Naive thymus-derived CD4-positive, alpha-beta T cell (primary cell): ENCODE results near the gene LRRC32. TPM values are rescaled to one million over a fixed set of nuclear protein-coding genes. Genes with fewer than 3 reads are reported as not detected.

Experiments
- ATAC-seq: fragments of 150-1000 bp; cut with Tn5 transposase; 2 replicates; pipeline ENCODE4 v1.10.0; 2021; ENCODE audit warnings: mild to moderate bottlenecking, moderate library complexity
- CTCF ChIA-PET: fragments of 350-600 bp; sonication (Branson Sonifier 250); formaldehyde crosslinking; loops from one replicate; lab custom pipeline; 2021; ENCODE audit warnings: antibody characterized with exemption; lab: Charles Lee
- POLR2A ChIA-PET: fragments of 350-600 bp; sonication (Branson Sonifier 250); formaldehyde crosslinking; loops from one replicate; lab custom pipeline; 2021; ENCODE audit warnings: antibody characterized with exemption, inconsistent platforms; lab: Charles Lee
- DNase-seq, 9 donors: peaks; one replicate each; pipeline versions ENCODE4 v3.0.0 to v3.0.0-alpha.2; 2020 to 2022; ENCODE audit warnings: mixed read lengths in 1 of 9
- H3K27ac ChIP-seq: one replicate; pipeline ENCODE4 v1.7.0; 2013; ENCODE audit warnings: mild to moderate bottlenecking, low read depth, low read length, moderate library complexity
- H3K27me3 ChIP-seq, 2 donors: one replicate each; pipeline ENCODE4 v1.7.0; 2013; ENCODE audit warnings: low read length in 2 of 2, mild to moderate bottlenecking in 2 of 2, moderate library complexity in 2 of 2; ENCODE audit not compliant: control insufficient read depth in 2 of 2, insufficient read depth in 2 of 2
- H3K36me3 ChIP-seq, 3 experiments: 1 replicate in 2 of 3; 2 replicates in 1 of 3; pipeline ENCODE4 v1.7.0; 2013; ENCODE audit warnings: low read length in 3 of 3, mild to moderate bottlenecking in 3 of 3, moderate library complexity in 1 of 3; ENCODE audit not compliant: insufficient read depth in 3 of 3, control insufficient read depth in 2 of 3
- H3K4me1 ChIP-seq, 2 donors: one replicate each; pipeline ENCODE4 v1.7.0; 2013; ENCODE audit warnings: low read length in 2 of 2, mild to moderate bottlenecking in 2 of 2, moderate library complexity in 1 of 2; ENCODE audit not compliant: control insufficient read depth in 2 of 2, insufficient read depth in 2 of 2
- H3K4me3 ChIP-seq: 2 replicates; pipeline ENCODE4 v1.7.0; 2013; ENCODE audit warnings: mild to moderate bottlenecking, low read length
- H3K9me3 ChIP-seq, 3 experiments: 1 replicate in 2 of 3; 2 replicates in 1 of 3; pipeline ENCODE4 v1.7.0; 2013; ENCODE audit warnings: low read length in 3 of 3; ENCODE audit not compliant: control insufficient read depth in 2 of 3
- H3K27ac Mint-ChIP-seq, 9 donors: one replicate each; pipeline ENCODE4 v1.8.0; 2020 to 2022; ENCODE audit warnings: mixed read lengths in 9 of 9, mild to moderate bottlenecking in 8 of 9, moderate library complexity in 5 of 9, inconsistent platforms in 2 of 9
- H3K27me3 Mint-ChIP-seq, 5 donors: one replicate each; pipeline ENCODE4 v1.8.0; 2021 to 2022; ENCODE audit warnings: mixed read lengths in 5 of 5, mild to moderate bottlenecking in 1 of 5
- H3K36me3 Mint-ChIP-seq, 5 donors: one replicate each; pipeline ENCODE4 v1.8.0; 2020 to 2022; ENCODE audit warnings: mixed read lengths in 5 of 5, mild to moderate bottlenecking in 3 of 5, inconsistent platforms in 1 of 5
- H3K4me1 Mint-ChIP-seq, 7 donors: one replicate each; pipeline ENCODE4 v1.8.0; 2020 to 2022; ENCODE audit warnings: mixed read lengths in 7 of 7, mild to moderate bottlenecking in 3 of 7, inconsistent platforms in 1 of 7
- H3K4me3 Mint-ChIP-seq, 10 donors: one replicate each; pipeline ENCODE4 v1.8.0; 2020 to 2022; ENCODE audit warnings: mild to moderate bottlenecking in 10 of 10, mixed read lengths in 10 of 10, moderate library complexity in 6 of 10, inconsistent platforms in 2 of 10
- H3K9me3 Mint-ChIP-seq, 11 donors: one replicate each; pipeline ENCODE4 v1.8.0; 2020 to 2022; ENCODE audit warnings: mixed read lengths in 11 of 11, mild to moderate bottlenecking in 4 of 11, inconsistent platforms in 1 of 11, moderate library complexity in 1 of 11
- intact Hi-C, 2 donors: fragments of 100-400 bp; cut with micrococcal nuclease; formaldehyde crosslinking; loops; one replicate each; pipeline ENCODE4 v1.15.1; 2023
- polyA plus RNA-seq, 2 donors: library from polyadenylated mRNA; unstranded; fragments of 300-500 nt; fragmentation: Illumina TruSeq; gene quantifications; one replicate each; pipeline ENCODE4 v1.2.3, GENCODE V29; 2021
- total RNA-seq, 6 experiments: library from RNA in 5 of 6; stranded (reverse) in 5 of 6; gene quantifications; 1 replicate in 5 of 6; 2 replicates in 1 of 6; pipeline ENCODE4 v1.2.3 and lab custom pipeline; 2021 to 2026

Gene LRRC32
- total and polyA plus RNA-seq, 7 experiments from 2014 or later: 0.08 to 4.5 (median 0.61) TPM; not detected in 3

GRCh38 chr11:76623884-76624419 lies 46.6 kb downstream of the LRRC32 start:
- CTCF ChIA-PET: no interaction called here
- no peak overlapping the region for H3K4me3 Mint-ChIP-seq
- POLR2A ChIA-PET: no interaction called here
- H3K27me3 Mint-ChIP-seq: peaks cover 0 to 14% (median 6%) of the 10 kb centered on the region in 5 donors
- H3K4me1 ChIP-seq: peaks cover 0 to 7% of the 10 kb centered on the region in 2 donors
- H3K27me3 ChIP-seq: no peaks in the 10 kb centered on the region
- no peak overlapping the region for H3K27ac Mint-ChIP-seq
- H3K9me3 Mint-ChIP-seq: peaks cover 4 to 16% (median 11%) of the 10 kb centered on the region in 11 donors
- H3K9me3 ChIP-seq: peaks cover 0 to 3% (median 0%) of the 10 kb centered on the region in 3 experiments
- H3K27ac ChIP-seq: no peak overlapping the region
- no peaks in the 10 kb centered on the region for H3K36me3 ChIP-seq
- intact Hi-C loops: no loop called here
- no peak for DNase-seq
- H3K4me3 ChIP-seq: no peak overlapping the region
- H3K36me3 Mint-ChIP-seq: peaks cover 0 to 16% (median 10%) of the 10 kb centered on the region in 5 donors
- ATAC-seq: no peak
- H3K4me1 Mint-ChIP-seq: peaks cover 0 to 28% (median 3%) of the 10 kb centered on the region in 7 donors

- CTCF ChIA-PET: no interaction called here
- Mint-ChIP-seq H3K27ac (no peak overlapping the region), H3K36me3 (peaks cover 2 to 16% (median 11%) of the 10 kb centered on the region in 5 donors), H3K9me3 (peaks cover 7 to 22% (median 13%) of the 10 kb centered on the region in 11 donors), H3K27me3 (peaks cover 0 to 14% (median 6%) of the 10 kb centered on the region in 5 donors), H3K4me1 (peaks cover 0 to 22% (median 3%) of the 10 kb centered on the region in 7 donors), H3K4me3 (no peak overlapping the region)
- Histone ChIP-seq H3K4me3 (no peak overlapping the region), H3K27ac (no peak overlapping the region), H3K36me3 (no peaks in the 10 kb centered on the region), H3K4me1 (peaks cover 0 to 7% of the 10 kb centered on the region in 2 donors), H3K9me3 (peaks cover 0 to 3% (median 0%) of the 10 kb centered on the region in 3 experiments), H3K27me3 (no peaks in the 10 kb centered on the region)
- ATAC-seq: no peak
- POLR2A ChIA-PET: no interaction called here
- DNase-seq: no peak
- intact Hi-C loops: no loop called here
Observed at GRCh38 chr11:76623171-76623883, 47.2 kb downstream of the LRRC32 start.

DNA sequence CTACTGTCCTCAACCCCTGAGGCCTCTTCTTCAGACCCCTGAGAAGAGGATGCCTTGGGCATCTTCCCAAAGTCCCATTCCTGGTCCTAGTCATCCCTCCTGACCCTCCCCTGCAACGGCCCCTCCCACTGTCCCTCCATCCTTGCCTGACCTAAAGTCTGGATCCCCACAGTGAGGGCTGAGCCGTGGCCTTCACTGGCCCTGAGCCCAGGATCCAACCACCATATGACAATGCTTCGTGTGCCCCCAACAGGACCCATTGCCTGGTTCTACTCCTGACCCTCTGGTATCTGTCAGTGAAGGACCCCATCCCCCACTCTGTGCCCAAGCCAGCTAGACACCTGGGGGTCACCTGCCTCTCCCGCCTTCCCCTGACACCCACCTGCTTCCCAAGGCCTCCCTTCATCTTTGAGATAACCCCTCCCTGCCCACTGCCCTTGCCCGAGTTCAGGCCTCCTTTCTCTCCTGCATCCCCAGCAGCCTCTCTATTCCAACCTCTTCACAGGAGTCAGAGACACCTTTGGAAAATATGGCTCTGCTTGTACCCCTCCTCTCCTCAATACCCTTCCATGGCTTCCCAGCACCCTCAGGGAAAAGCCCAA lies 48.0 kb downstream of the LRRC32 start:
- no peak overlapping the region for H3K4me3 ChIP-seq
- POLR2A ChIA-PET: no interaction called here
- CTCF ChIA-PET: no interaction called here
- no peak overlapping the region for H3K27ac Mint-ChIP-seq
- H3K27ac ChIP-seq: no peak overlapping the region
- no peaks in the 10 kb centered on the region for H3K27me3 ChIP-seq
- no peak for DNase-seq
- H3K27me3 Mint-ChIP-seq: peaks cover 0 to 14% (median 6%) of the 10 kb centered on the region in 5 donors
- H3K36me3 ChIP-seq: no peaks in the 10 kb centered on the region
- no peak for ATAC-seq
- peaks cover 0 to 7% of the 10 kb centered on the region in 2 donors for H3K4me1 ChIP-seq
- H3K9me3 ChIP-seq: peaks cover 0 to 3% (median 3%) of the 10 kb centered on the region in 3 experiments
- H3K4me3 Mint-ChIP-seq: no peak overlapping the region
- peaks cover 4 to 14% (median 11%) of the 10 kb centered on the region in 5 donors for H3K36me3 Mint-ChIP-seq
- intact Hi-C loops: no loop called here
- H3K4me1 Mint-ChIP-seq: peaks cover 0 to 15% (median 0%) of the 10 kb centered on the region in 7 donors
- peaks cover 9 to 23% (median 16%) of the 10 kb centered on the region in 11 donors for H3K9me3 Mint-ChIP-seq

DNA sequence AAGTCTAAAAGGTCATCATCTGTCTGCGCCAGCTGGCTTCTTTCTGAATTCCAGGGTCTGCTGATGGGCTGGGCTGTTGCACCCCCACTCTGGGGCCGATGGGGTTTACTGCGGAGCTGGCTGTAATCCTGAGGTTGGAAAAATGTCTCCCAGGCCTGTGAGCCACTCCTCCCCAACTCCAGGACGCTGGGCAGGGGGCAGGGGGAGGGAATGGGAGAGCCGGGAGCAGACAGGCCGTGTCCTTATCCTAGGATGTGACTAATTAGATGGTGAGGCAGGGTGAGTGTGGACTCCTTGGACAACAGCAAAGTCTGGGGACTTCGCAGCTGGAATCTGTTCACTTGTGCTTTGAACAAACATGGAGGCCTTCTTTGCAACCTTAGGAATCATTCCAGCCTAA lies 48.7 kb downstream of the LRRC32 start:
- Mint-ChIP-seq H3K27me3 (peaks cover under 1 to 14% (median 6%) of the 10 kb centered on the region in 5 donors), H3K4me3 (peak overlapping the region in 1 of 10 donors; percentile 19), H3K4me1 (peaks cover 0 to 9% (median 0%) of the 10 kb centered on the region in 7 donors), H3K27ac (no peak overlapping the region), H3K9me3 (peaks cover 9 to 23% (median 16%) of the 10 kb centered on the region in 11 donors), H3K36me3 (peaks cover 4 to 14% (median 11%) of the 10 kb centered on the region in 5 donors)
- no peaks in the 10 kb centered on the region for H3K27me3 ChIP-seq
- H3K36me3 ChIP-seq: no peaks in the 10 kb centered on the region
- H3K27ac ChIP-seq: no peak overlapping the region
- no peak for DNase-seq
- no peak overlapping the region for H3K4me3 ChIP-seq
- H3K9me3 ChIP-seq: peaks cover 0 to 3% (median 3%) of the 10 kb centered on the region in 3 experiments
- intact Hi-C loops: no loop called here
- ChIA-PET CTCF (no interaction called here), POLR2A (no interaction called here)
- peaks cover 0 to 4% of the 10 kb centered on the region in 2 donors for H3K4me1 ChIP-seq
- no peak for ATAC-seq

- Mint-ChIP-seq H3K36me3 (peaks cover 4 to 14% (median 11%) of the 10 kb centered on the region in 5 donors), H3K4me1 (peaks cover 0 to 5% (median 0%) of the 10 kb centered on the region in 7 donors), H3K27me3 (peaks cover 4 to 17% (median 8%) of the 10 kb centered on the region in 5 donors), H3K9me3 (peaks cover 9 to 23% (median 16%) of the 10 kb centered on the region in 11 donors), H3K4me3 (no peak overlapping the region), H3K27ac (no peak overlapping the region)
- no peak for DNase-seq
- H3K4me3 ChIP-seq: no peak overlapping the region
- H3K27me3 ChIP-seq: no peaks in the 10 kb centered on the region
- ATAC-seq: no peak
- POLR2A ChIA-PET: no interaction called here
- intact Hi-C loops: no loop called here
- peaks cover 0 to 3% (median 3%) of the 10 kb centered on the region in 3 experiments for H3K9me3 ChIP-seq
- H3K36me3 ChIP-seq: no peaks in the 10 kb centered on the region
- CTCF ChIA-PET: no interaction called here
- peaks cover 0 to under 1% of the 10 kb centered on the region in 2 donors for H3K4me1 ChIP-seq
- no peak overlapping the region for H3K27ac ChIP-seq
Observed at GRCh38 chr11:76621466-76621865, 49.1 kb downstream of the LRRC32 start.

GRCh38 chr11:76620489-76620888 lies 50.1 kb downstream of the LRRC32 start:
- Histone ChIP-seq H3K27ac (no peak overlapping the region), H3K4me1 (no peaks in the 10 kb centered on the region), H3K9me3 (peaks cover 0 to 3% (median 0%) of the 10 kb centered on the region in 3 experiments), H3K27me3 (no peaks in the 10 kb centered on the region), H3K4me3 (no peak overlapping the region), H3K36me3 (no peaks in the 10 kb centered on the region)
- Mint-ChIP-seq H3K9me3 (peaks cover 4 to 17% (median 12%) of the 10 kb centered on the region in 11 donors), H3K4me3 (no peak overlapping the region), H3K27ac (no peak overlapping the region), H3K36me3 (peaks cover 3 to 9% (median 5%) of the 10 kb centered on the region in 5 donors), H3K27me3 (peaks cover 8 to 21% (median 10%) of the 10 kb centered on the region in 5 donors), H3K4me1 (peaks cover 0 to 2% (median 0%) of the 10 kb centered on the region in 7 donors)
- DNase-seq: no peak
- intact Hi-C loops: no loop called here
- ChIA-PET POLR2A (no interaction called here), CTCF (no interaction called here)
- no peak for ATAC-seq
